Stimulated activated naive B cell treated with anti-CD40 and anti-IgM and Interleukin-4, amounts not matched to agents 10 μg/mL and 1 μg/mL and 100 μg/mL, for 72 hours (primary cell): Measurements from ENCODE around the gene GJD4.

Experiments used
- ATAC-seq, 2 donors: fragments of 150-1000 bp; cut with Tn5 transposase; replicated peaks; 2 replicates each; pipeline ENCODE4 v1.10.0; 2021; ENCODE audit warnings: moderate library complexity in 1 of 2
- DNase-seq: peaks from one replicate; pipeline ENCODE4 v3.0.0; 2021
- H3K27ac Mint-ChIP-seq: one replicate; pipeline ENCODE4 v1.8.0; 2022; ENCODE audit warnings: mild to moderate bottlenecking, mixed read lengths
- H3K27me3 Mint-ChIP-seq, 2 donors: one replicate each; pipeline ENCODE4 v1.8.0; 2022; ENCODE audit warnings: mixed read lengths in 2 of 2
- H3K36me3 Mint-ChIP-seq, 2 donors: one replicate each; pipeline ENCODE4 v1.8.0; 2022; ENCODE audit warnings: mixed read lengths in 2 of 2, mild to moderate bottlenecking in 1 of 2
- H3K4me1 Mint-ChIP-seq, 2 donors: one replicate each; pipeline ENCODE4 v1.8.0; 2022; ENCODE audit warnings: mixed read lengths in 2 of 2, mild to moderate bottlenecking in 1 of 2
- H3K4me3 Mint-ChIP-seq, 2 donors: one replicate each; pipeline ENCODE4 v1.8.0; 2022; ENCODE audit warnings: mild to moderate bottlenecking in 2 of 2, mixed read lengths in 2 of 2, moderate library complexity in 1 of 2
- H3K9me3 Mint-ChIP-seq, 2 donors: one replicate each; pipeline ENCODE4 v1.8.0; 2022; ENCODE audit warnings: mixed read lengths in 2 of 2, mild to moderate bottlenecking in 1 of 2

The GJD4 gene

DNA sequence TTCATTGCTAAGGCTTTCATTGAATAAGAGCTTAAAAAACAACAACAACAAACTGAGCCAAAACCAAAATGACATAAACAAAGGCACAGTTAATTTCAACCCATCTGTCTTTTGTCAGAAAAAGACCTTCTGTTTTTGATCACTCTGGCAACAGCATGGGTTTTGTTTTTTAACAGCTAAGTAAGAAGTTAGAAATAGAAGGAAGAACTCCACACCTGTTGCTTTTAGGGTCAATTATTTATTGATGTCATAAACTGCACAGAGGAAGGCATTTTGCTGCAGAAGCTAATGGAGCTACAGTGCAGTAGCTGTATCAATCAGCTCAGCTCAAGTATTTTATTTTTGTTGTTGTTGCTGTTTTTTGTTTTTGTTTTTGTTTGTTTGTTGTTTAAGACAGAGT lies 16.3 kb upstream of the GJD4 start:
- peaks cover 30 to 37% of the 10 kb centered on the region in 2 donors for H3K27me3 Mint-ChIP-seq
- H3K4me1 Mint-ChIP-seq = no peaks in the 10 kb centered on the region
- DNase-seq (no peak), ATAC-seq (no peak)
- peaks cover 8 to 16% of the 10 kb centered on the region in 2 donors for H3K9me3 Mint-ChIP-seq
- H3K36me3 Mint-ChIP-seq = peaks cover 3 to 4% of the 10 kb centered on the region in 2 donors
- H3K27ac Mint-ChIP-seq = no peak overlapping the region
- H3K4me3 Mint-ChIP-seq = no peak overlapping the region

DNA sequence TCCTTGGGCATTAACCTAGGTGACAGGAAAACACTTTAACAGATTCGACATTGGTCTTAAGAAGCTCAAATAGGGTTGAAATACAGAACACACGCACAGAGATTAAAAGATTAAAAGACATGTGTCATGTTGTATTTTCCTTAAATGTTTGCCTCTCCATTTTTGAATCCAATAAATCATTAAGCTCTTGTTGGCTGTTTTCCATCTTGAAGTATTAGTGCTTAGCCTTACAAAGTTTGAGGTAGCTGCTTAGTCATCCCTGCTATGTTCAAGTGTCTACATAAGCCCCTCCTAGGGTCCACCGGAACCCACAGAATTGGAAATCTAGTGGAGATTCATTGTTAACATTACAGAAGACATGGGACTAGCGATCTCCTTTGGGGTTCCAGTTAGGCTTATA lies 12.7 kb upstream of the GJD4 start:
- Mint-ChIP-seq H3K27ac (no peak overlapping the region), H3K27me3 (peaks cover 17 to 23% of the 10 kb centered on the region in 2 donors), H3K36me3 (peaks cover 3 to 4% of the 10 kb centered on the region in 2 donors), H3K4me3 (no peak overlapping the region), H3K9me3 (peaks cover 11 to 20% of the 10 kb centered on the region in 2 donors), H3K4me1 (no peaks in the 10 kb centered on the region)
- ATAC-seq (no peak), DNase-seq (no peak)

DNA sequence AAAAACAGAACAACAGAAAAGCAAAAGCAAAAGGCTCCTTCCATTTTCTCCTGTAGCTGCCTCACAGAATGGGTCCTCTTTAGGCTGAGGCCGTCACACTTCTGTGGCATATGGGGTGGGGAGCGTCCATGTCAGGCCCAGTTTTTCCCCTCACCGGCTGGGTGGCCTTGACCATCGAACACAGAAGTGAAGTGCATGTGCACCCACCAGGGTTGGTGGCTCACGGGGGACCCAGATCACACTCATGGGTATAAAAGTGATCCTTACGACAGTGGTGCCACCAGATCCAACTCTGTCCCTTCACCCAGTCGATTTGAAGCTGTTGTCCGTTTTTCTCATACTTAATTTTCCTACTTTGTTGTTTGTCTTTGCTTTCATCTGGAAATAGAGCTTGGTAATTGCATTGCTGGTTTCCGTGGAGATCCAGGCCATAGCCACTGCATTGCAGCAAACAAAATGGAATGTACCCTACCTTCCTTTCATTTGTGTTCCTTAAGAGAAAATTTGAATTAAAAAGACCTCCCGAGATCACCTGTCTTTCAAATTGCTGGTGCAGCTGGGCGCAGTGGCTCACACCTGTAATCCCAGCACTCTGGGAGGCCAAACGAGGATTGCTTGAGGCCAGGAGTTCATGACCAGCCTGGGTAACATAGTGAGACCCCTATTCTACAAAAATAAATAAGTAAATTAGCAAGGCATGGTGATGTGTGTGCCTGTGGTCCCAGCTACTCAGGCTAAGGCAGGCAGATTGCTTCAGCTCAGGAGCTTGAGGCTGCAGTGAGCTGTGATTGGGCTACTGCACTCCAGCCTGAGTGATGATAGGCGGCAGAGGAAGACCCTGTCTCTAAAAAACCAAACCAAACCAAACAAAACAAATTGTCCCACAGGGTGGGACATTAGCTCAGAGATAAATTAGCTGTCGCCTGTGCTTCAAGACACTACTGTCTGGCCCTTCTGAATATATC lies 10.7 kb upstream of the GJD4 start:
- peaks cover 11 to 20% of the 10 kb centered on the region in 2 donors for H3K9me3 Mint-ChIP-seq
- H3K27me3 Mint-ChIP-seq = peaks cover 22 to 23% of the 10 kb centered on the region in 2 donors
- no peak for DNase-seq
- no peak overlapping the region for H3K4me3 Mint-ChIP-seq
- no peak overlapping the region for H3K27ac Mint-ChIP-seq
- no peak for ATAC-seq
- peaks cover 3 to 4% of the 10 kb centered on the region in 2 donors for H3K36me3 Mint-ChIP-seq
- no peaks in the 10 kb centered on the region for H3K4me1 Mint-ChIP-seq

DNA sequence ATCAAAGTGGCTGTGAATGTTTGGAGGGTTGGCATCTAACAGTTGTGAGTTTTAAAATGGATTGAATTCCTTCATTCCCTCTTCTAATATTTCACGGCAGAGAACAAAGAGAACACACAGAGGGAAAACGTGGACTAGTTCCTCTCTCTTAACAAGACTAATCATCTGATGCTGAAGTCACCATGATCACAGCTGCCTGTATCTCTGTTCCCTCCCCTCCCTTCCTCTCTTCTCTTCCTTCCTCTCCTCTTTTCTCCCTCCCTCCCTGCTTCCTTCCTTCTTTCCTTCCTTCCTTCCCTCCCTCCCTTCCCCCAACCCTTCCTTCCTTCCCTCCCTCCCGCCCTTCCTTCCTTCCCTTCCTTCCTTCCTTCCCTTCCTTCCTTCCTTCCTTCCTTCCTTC lies 10.0 kb upstream of the GJD4 start:
- H3K27ac Mint-ChIP-seq = no peak overlapping the region
- DNase-seq = no peak
- peaks cover 3 to 4% of the 10 kb centered on the region in 2 donors for H3K36me3 Mint-ChIP-seq
- peaks cover 11 to 21% of the 10 kb centered on the region in 2 donors for H3K9me3 Mint-ChIP-seq
- H3K4me1 Mint-ChIP-seq = no peaks in the 10 kb centered on the region
- H3K27me3 Mint-ChIP-seq = peaks cover 22 to 26% of the 10 kb centered on the region in 2 donors
- no peak for ATAC-seq
- no peak overlapping the region for H3K4me3 Mint-ChIP-seq

DNA sequence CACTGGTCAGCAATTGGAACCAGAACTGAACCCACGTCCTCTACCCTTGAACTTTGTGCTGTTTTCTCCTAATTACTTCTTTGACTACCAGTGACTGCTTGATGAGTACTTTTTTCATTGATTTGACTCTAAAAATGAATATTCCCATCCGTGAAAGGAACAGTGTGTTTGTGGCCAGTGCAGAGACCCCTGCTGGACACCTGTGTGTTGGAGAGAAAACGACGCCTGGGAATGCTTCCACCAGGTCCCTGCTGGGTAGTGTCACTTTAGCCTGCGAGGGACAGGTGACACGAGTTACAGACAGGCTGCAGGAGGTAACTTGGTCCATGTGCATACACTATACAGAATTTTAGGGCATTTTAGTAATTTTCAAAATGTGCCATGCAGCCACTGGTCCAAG lies 6.8 kb upstream of the GJD4 start:
- Mint-ChIP-seq H3K27me3 (peaks cover 32 to 37% of the 10 kb centered on the region in 2 donors), H3K4me3 (no peak overlapping the region), H3K27ac (no peak overlapping the region), H3K36me3 (peaks cover 0 to 4% of the 10 kb centered on the region in 2 donors), H3K4me1 (peaks cover 0 to 2% of the 10 kb centered on the region in 2 donors), H3K9me3 (peaks cover 9 to 13% of the 10 kb centered on the region in 2 donors)
- ATAC-seq (no peak), DNase-seq (no peak)

DNA sequence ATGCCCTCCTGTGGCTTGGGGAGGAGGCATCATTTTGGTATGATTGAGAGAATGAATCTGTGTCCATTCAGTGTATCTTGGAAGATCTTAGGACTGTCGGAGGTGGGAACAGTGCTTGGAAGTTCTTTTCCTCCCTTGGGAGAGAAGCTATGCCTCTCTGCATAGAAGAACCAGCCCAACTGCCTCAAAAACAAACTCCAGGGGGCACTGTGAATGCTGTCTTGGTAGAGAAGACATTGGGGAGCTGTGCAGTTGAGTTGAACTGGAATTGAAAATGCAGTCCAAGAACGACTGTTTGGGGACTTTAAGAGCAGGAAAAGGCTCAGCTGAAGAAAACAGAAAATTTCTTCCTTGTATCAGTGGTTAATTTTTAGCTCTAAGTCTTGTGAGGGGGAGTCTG lies 4.9 kb upstream of the GJD4 start:
- no peak for ATAC-seq
- Mint-ChIP-seq H3K4me3 (no peak overlapping the region), H3K27ac (no peak overlapping the region), H3K27me3 (peaks cover 43 to 51% of the 10 kb centered on the region in 2 donors), H3K36me3 (peaks cover 0 to 4% of the 10 kb centered on the region in 2 donors), H3K4me1 (peaks cover 0 to 6% of the 10 kb centered on the region in 2 donors), H3K9me3 (peaks cover 9 to 13% of the 10 kb centered on the region in 2 donors)
- DNase-seq = no peak

DNA sequence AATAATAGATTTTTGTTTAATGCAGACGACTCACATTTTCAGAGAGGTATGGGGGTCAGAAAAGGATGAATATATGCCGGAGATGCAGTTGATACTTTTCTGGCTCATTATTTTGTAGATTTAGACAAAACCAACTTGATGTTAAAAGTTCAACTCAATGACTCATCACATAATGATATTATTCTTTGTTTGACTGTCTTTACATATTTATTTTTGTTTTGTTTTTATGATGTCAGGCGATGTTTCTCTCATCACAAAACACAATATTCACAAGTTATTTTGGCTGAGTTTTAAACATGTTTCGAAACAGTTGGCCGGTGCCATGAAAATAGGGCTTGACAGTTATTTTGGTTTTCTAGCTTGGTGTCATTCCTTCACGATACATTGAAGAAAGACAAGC lies 1.3 kb downstream of the GJD4 start:
- Mint-ChIP-seq H3K27ac (no peak overlapping the region), H3K36me3 (peaks cover 6 to 7% of the 10 kb centered on the region in 2 donors), H3K9me3 (peaks cover 7 to 9% of the 10 kb centered on the region in 2 donors), H3K4me3 (no peak overlapping the region), H3K27me3 (peaks cover 55 to 65% of the 10 kb centered on the region in 2 donors), H3K4me1 (peaks cover 8 to 15% of the 10 kb centered on the region in 2 donors)
- ATAC-seq = no peak
- DNase-seq = no peak

DNA sequence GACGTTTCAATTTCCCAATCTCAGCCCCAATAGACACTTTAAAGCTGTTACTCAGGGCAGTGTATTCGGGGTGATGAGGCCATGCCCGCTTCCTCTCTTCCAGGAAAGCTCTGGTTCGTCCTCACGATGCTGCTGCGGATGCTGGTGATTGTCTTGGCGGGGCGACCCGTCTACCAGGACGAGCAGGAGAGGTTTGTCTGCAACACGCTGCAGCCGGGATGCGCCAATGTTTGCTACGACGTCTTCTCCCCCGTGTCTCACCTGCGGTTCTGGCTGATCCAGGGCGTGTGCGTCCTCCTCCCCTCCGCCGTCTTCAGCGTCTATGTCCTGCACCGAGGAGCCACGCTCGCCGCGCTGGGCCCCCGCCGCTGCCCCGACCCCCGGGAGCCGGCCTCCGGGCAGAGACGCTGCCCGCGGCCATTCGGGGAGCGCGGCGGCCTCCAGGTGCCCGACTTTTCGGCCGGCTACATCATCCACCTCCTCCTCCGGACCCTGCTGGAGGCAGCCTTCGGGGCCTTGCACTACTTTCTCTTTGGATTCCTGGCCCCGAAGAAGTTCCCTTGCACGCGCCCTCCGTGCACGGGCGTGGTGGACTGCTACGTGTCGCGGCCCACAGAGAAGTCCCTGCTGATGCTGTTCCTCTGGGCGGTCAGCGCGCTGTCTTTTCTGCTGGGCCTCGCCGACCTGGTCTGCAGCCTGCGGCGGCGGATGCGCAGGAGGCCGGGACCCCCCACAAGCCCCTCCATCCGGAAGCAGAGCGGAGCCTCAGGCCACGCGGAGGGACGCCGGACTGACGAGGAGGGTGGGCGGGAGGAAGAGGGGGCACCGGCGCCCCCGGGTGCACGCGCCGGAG lies 2.6 kb downstream of the GJD4 start:
- Mint-ChIP-seq H3K4me3 (peak overlapping the region; percentile 72 to 77), H3K9me3 (peaks cover 7 to 8% of the 10 kb centered on the region in 2 donors), H3K27ac (no peak overlapping the region), H3K36me3 (peaks cover 4 to 7% of the 10 kb centered on the region in 2 donors), H3K4me1 (peaks cover 8 to 15% of the 10 kb centered on the region in 2 donors), H3K27me3 (peaks cover 58 to 74% of the 10 kb centered on the region in 2 donors)
- ATAC-seq (peak; percentile 39 to 56), DNase-seq (no peak)

DNA sequence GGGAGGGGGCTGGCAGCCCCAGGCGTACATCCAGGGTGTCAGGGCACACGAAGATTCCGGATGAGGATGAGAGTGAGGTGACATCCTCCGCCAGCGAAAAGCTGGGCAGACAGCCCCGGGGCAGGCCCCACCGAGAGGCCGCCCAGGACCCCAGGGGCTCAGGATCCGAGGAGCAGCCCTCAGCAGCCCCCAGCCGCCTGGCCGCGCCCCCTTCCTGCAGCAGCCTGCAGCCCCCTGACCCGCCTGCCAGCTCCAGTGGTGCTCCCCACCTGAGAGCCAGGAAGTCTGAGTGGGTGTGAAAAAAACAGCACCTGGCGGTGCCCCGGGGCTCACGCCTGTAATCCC lies 3.2 kb downstream of the GJD4 start:
- Mint-ChIP-seq H3K9me3 (peaks cover 7 to 8% of the 10 kb centered on the region in 2 donors), H3K27me3 (peaks cover 52 to 74% of the 10 kb centered on the region in 2 donors), H3K4me3 (peak overlapping the region in 1 of 2 donors; percentile 77), H3K27ac (no peak overlapping the region), H3K36me3 (peaks cover 4 to 7% of the 10 kb centered on the region in 2 donors), H3K4me1 (peaks cover 8 to 14% of the 10 kb centered on the region in 2 donors)
- DNase-seq (no peak), ATAC-seq (no peak)

DNA sequence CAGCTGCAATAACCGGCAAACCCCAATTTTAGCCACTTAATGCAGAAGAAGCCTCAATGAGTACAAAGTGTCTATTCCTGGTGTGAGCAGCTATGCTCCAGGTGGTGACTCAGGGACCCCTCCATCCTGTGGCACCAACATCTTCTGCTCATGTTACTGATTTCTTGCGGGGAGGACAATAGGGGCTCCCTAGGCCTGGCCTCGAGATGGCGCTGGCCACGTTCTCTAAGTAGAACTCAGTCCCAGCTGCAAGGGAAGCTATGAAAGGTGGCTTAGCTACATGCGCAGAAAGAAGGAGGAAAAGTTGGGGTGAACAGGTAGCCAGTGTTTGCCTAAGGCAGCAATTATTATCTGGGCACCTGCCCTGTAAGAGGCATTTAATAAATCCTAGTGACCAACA lies 6.6 kb downstream of the GJD4 start:
- H3K27me3 Mint-ChIP-seq = peaks cover 39 to 68% of the 10 kb centered on the region in 2 donors
- no peak overlapping the region for H3K4me3 Mint-ChIP-seq
- H3K4me1 Mint-ChIP-seq = peaks cover 8 to 10% of the 10 kb centered on the region in 2 donors
- DNase-seq = no peak
- H3K9me3 Mint-ChIP-seq = peaks cover 7 to 8% of the 10 kb centered on the region in 2 donors
- peaks cover 4 to 7% of the 10 kb centered on the region in 2 donors for H3K36me3 Mint-ChIP-seq
- no peak overlapping the region for H3K27ac Mint-ChIP-seq
- no peak for ATAC-seq

DNA sequence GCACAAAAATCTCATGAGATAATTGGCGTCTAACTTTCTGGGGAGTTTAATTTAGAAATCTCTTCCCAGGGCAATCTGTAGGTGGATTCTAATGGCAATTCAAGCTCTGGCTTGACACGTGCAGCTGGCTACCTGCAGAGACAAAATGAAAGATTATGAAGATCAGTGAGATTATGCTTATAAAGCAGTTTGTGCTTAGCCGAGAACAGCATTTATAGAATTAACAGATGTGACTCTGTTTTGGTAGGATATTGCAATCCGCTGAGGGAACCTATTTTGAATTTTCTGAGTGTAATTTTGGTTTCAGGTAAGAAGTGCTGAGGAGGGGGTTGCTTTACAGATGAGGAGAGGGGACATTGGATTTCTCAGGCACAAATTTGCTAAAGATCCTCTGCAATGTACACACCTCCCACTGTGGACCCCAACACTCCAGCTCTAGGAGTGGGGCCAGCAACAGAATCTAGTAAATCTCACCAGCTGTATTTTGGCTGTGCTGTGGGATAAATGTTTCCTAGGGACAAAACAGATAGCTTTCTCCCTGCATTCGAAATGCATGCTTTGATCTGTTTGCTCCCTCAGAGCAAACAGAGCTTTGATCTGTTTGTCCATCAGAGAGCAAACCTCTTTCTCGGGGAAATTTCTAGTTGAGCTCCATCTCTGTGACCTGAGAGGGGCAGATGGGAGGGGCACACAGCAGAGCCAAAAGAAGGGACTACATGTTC lies 7.4 kb downstream of the GJD4 start:
- DNase-seq = no peak
- Mint-ChIP-seq H3K36me3 (peaks cover 4 to 7% of the 10 kb centered on the region in 2 donors), H3K27me3 (peaks cover 33 to 61% of the 10 kb centered on the region in 2 donors), H3K4me3 (no peak overlapping the region), H3K9me3 (peaks cover 7 to 8% of the 10 kb centered on the region in 2 donors), H3K27ac (no peak overlapping the region), H3K4me1 (peaks cover 3 to 5% of the 10 kb centered on the region in 2 donors)
- no peak for ATAC-seq

DNA sequence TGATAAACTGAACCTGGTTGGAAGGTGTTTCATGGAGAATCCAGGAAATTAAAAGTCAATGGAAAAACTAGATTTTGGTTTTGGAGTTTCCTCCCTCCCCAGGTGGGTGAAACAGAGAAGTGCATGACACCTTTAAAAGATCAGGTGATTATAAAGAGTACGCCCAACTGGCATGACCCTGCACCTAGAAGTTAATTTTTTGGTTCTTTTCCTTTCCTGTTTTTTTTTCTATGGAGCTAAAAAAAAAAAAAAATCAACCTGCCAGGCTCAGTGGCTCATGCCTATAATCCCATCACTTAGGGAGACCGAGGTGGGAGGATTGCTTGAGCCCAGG lies 7.9 kb downstream of the GJD4 start:
- peaks cover 29 to 56% of the 10 kb centered on the region in 2 donors for H3K27me3 Mint-ChIP-seq
- H3K4me3 Mint-ChIP-seq = no peak overlapping the region
- H3K9me3 Mint-ChIP-seq = peaks cover 7 to 8% of the 10 kb centered on the region in 2 donors
- DNase-seq (no peak), ATAC-seq (no peak)
- peaks cover 4 to 7% of the 10 kb centered on the region in 2 donors for H3K36me3 Mint-ChIP-seq
- no peaks in the 10 kb centered on the region for H3K4me1 Mint-ChIP-seq
- no peak overlapping the region for H3K27ac Mint-ChIP-seq

DNA sequence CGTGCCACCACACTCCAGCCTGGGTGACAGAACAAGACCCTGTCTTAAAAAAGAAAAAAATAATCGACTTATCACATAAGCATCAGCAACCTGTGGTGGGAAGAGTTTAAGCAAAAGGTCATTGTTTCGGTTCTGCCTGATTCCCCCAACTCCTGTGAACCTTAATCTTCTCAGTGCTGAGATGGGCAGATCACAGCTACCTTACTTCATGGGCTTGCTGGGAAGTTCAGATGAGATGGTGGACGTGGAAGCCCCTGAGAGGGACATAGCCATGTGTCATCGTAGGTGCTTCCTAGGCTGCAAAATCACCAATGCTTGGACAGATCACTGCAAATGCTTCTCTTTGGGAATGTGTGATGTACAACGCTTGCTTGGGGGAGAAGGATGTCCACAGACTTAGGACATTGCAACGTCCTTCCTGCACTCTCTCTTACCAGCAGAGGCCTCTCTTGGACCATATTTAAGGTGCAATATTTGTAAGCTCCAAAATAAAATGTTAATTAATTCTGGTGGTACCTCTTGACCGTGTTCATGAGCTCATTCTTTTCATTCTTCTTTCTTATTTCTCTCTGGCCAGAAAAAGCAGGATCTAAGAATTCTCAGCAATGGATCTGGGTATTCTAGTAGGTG lies 8.6 kb downstream of the GJD4 start:
- Mint-ChIP-seq H3K9me3 (peaks cover 7 to 8% of the 10 kb centered on the region in 2 donors), H3K27ac (no peak overlapping the region), H3K27me3 (peaks cover 29 to 57% of the 10 kb centered on the region in 2 donors), H3K4me3 (no peak overlapping the region), H3K36me3 (peaks cover 4 to 7% of the 10 kb centered on the region in 2 donors), H3K4me1 (no peaks in the 10 kb centered on the region)
- ATAC-seq = no peak
- no peak for DNase-seq
